ENCODE measurements around the gene ARHGAP5. TPM values are rescaled to one million over a fixed set of nuclear protein-coding genes. Genes with fewer than 3 reads are reported as not detected.
A peak's percentile ranks its signal among the peaks of the same experiment; 100 is the strongest.

The ARHGAP5 gene
- total and polyA plus RNA-seq, 4 donors, result 12.3 to 220 (median 41.2) TPM

DNA sequence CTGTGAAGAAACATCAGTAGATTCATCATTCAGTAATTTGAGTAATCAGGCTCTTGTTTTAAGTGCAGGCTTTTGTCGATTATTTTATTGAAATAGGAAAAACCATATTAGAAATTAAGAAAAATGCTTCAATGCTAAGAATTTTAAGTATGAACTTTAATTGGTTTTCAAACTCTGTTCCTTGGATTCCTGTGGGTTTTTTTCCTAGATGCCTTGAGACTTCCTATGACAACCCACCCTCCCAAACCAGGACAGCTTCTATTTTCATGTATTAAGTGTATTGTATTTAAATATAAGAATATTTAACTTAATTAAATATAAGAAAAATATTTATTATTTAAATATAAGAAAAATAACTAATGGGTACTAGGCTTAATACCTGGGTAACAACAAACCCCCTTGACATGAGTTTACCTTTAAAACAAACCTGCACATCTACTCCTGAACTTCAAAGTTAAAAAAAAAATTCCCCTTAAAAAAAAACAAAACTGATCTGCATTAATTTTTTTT, 3.0 kb downstream of the ARHGAP5 start:
- WGBS, 2 donors, result 65 to 76% methylated on average over 1 of the region's 1 CpG
- Histone ChIP-seq H3K4me1 (ENCODE audit: control insufficient read depth in 5 of 5, insufficient read depth in 5 of 5, low read length in 5 of 5) (peaks cover 2 to 28% (median 6%) of the 10 kb centered on the region in 5 donors), H3K4me3 (no peak overlapping the region), H3K9ac (ENCODE audit: insufficient read depth in 1 of 2, low read length in 2 of 2) (peak overlapping the region in 1 of 2 donors; percentile 95), H3K27ac (ENCODE audit: low read depth in 1 of 2, low read length in 1 of 2) (no peak overlapping the region), H3K27me3 (ENCODE audit: control insufficient read depth in 3 of 3, insufficient read depth in 3 of 3, low read length in 2 of 3) (no peaks in the 10 kb centered on the region), H3K36me3 (ENCODE audit: control insufficient read depth in 4 of 4, insufficient read depth in 4 of 4, low read length in 4 of 4) (no peaks in the 10 kb centered on the region), H3K9me3 (ENCODE audit: control insufficient read depth in 4 of 4, insufficient read depth in 3 of 4, low read length in 3 of 4) (no peaks in the 10 kb centered on the region)
- DNase-seq (no peak), ATAC-seq (ENCODE audit: insufficient read depth, low FRiP score) (no peak)
- TF ChIP-seq, protein P1, sequence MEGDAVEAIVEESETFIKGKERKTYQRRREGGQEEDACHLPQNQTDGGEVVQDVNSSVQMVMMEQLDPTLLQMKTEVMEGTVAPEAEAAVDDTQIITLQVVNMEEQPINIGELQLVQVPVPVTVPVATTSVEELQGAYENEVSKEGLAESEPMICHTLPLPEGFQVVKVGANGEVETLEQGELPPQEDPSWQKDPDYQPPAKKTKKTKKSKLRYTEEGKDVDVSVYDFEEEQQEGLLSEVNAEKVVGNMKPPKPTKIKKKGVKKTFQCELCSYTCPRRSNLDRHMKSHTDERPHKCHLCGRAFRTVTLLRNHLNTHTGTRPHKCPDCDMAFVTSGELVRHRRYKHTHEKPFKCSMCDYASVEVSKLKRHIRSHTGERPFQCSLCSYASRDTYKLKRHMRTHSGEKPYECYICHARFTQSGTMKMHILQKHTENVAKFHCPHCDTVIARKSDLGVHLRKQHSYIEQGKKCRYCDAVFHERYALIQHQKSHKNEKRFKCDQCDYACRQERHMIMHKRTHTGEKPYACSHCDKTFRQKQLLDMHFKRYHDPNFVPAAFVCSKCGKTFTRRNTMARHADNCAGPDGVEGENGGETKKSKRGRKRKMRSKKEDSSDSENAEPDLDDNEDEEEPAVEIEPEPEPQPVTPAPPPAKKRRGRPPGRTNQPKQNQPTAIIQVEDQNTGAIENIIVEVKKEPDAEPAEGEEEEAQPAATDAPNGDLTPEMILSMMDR (IDR thresholded peaks at IDR 0.05; ENCODE audit: control extremely low read depth, extremely low read depth), result no peak

DNA sequence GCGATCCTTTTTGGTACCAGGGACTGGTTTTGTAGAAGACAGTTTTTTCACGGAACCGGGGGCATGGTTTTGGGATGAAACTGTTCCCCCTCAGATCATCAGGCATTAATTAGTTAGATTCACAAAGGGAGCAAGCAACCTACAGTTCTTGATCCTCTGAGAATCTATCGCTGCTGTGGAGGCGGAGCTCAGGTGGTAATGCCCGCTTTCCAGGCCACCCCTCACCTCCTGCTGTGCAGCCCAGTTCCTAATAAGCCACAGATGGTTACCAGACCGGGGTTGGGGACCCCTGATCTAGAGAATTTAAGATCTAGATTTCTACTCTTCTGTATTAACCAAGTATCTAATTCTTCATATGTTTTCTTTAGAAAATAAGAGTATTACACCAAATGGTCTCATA, 4.8 kb downstream of the ARHGAP5 start:
- 93 to 94% methylated on average over 7 of the region's 7 CpGs for WGBS, 2 donors
- ATAC-seq (ENCODE audit: insufficient read depth, low FRiP score) (no peak), DNase-seq (no peak)
- Histone ChIP-seq H3K4me3 (no peak overlapping the region), H3K36me3 (ENCODE audit: control insufficient read depth in 4 of 4, insufficient read depth in 4 of 4, low read length in 4 of 4) (no peaks in the 10 kb centered on the region), H3K4me1 (ENCODE audit: control insufficient read depth in 5 of 5, insufficient read depth in 5 of 5, low read length in 5 of 5) (peaks cover 2 to 26% (median 4%) of the 10 kb centered on the region in 5 donors), H3K27ac (ENCODE audit: low read depth in 1 of 2, low read length in 1 of 2) (no peak overlapping the region), H3K27me3 (ENCODE audit: control insufficient read depth in 3 of 3, insufficient read depth in 3 of 3, low read length in 2 of 3) (no peaks in the 10 kb centered on the region), H3K9ac (ENCODE audit: insufficient read depth in 1 of 2, low read length in 2 of 2) (no peak overlapping the region), H3K9me3 (ENCODE audit: control insufficient read depth in 4 of 4, insufficient read depth in 3 of 4, low read length in 3 of 4) (no peaks in the 10 kb centered on the region)
- TF ChIP-seq, protein P1 (IDR thresholded peaks at IDR 0.05; ENCODE audit: control extremely low read depth, extremely low read depth), result no peak

DNA sequence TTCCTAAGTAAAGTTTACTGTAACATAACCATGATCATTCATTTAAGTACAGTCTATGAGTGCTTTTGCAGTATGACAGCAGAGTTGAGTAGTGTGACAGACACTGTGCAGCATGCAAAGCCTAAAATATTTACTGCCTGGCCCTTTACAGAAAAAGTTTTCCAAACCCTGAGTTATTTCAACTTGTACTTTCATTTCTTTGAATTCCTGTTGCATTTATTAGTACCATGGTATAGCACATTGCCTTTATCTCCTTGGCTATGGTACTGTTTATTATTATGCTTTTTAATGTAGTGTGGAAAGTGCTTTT, 6.2 kb downstream of the ARHGAP5 start:
- H3K9me3 ChIP-seq (ENCODE audit: control insufficient read depth in 4 of 4, insufficient read depth in 3 of 4, low read length in 3 of 4), result no peaks in the 10 kb centered on the region
- H3K4me1 ChIP-seq (ENCODE audit: control insufficient read depth in 5 of 5, insufficient read depth in 5 of 5, low read length in 5 of 5), result peaks cover 2 to 31% (median 4%) of the 10 kb centered on the region in 5 donors
- no peak overlapping the region for H3K9ac ChIP-seq (ENCODE audit: insufficient read depth in 1 of 2, low read length in 2 of 2)
- TF ChIP-seq, protein P1 (IDR thresholded peaks at IDR 0.05; ENCODE audit: control extremely low read depth, extremely low read depth), result no peak
- no peak for DNase-seq
- ATAC-seq (ENCODE audit: insufficient read depth, low FRiP score), result no peak
- no peak overlapping the region for H3K4me3 ChIP-seq
- no peaks in the 10 kb centered on the region for H3K27me3 ChIP-seq (ENCODE audit: control insufficient read depth in 3 of 3, insufficient read depth in 3 of 3, low read length in 2 of 3)
- no peaks in the 10 kb centered on the region for H3K36me3 ChIP-seq (ENCODE audit: control insufficient read depth in 4 of 4, insufficient read depth in 4 of 4, low read length in 4 of 4)
- H3K27ac ChIP-seq (ENCODE audit: low read depth in 1 of 2, low read length in 1 of 2), result no peak overlapping the region

DNA sequence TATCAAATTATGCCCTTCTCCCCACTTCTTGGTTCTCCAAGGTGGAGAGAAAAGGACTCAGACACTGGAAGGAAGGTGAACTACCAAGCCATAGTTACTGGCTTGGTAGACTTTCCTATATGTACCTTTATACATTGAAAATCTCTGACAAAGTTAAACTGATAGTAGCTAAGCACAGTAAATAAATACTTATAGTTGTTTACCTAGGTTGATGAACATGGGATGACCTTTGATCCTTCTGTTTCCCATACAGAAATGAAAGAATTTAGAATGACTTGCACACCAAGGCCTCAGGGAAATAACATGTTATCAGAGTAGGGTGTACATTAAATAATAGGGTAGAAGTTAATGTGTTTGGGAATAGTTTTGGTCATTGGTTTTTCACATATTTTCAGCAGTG, 6.7 kb downstream of the ARHGAP5 start:
- Histone ChIP-seq H3K27me3 (ENCODE audit: control insufficient read depth in 3 of 3, insufficient read depth in 3 of 3, low read length in 2 of 3) (no peaks in the 10 kb centered on the region), H3K4me1 (ENCODE audit: control insufficient read depth in 5 of 5, insufficient read depth in 5 of 5, low read length in 5 of 5) (peaks cover 2 to 31% (median 5%) of the 10 kb centered on the region in 5 donors), H3K9me3 (ENCODE audit: control insufficient read depth in 4 of 4, insufficient read depth in 3 of 4, low read length in 3 of 4) (no peaks in the 10 kb centered on the region), H3K9ac (ENCODE audit: insufficient read depth in 1 of 2, low read length in 2 of 2) (no peak overlapping the region), H3K36me3 (ENCODE audit: control insufficient read depth in 4 of 4, insufficient read depth in 4 of 4, low read length in 4 of 4) (no peaks in the 10 kb centered on the region), H3K27ac (ENCODE audit: low read depth in 1 of 2, low read length in 1 of 2) (no peak overlapping the region), H3K4me3 (no peak overlapping the region)
- ATAC-seq (ENCODE audit: insufficient read depth, low FRiP score) (no peak), DNase-seq (no peak)
- TF ChIP-seq, protein P1 (IDR thresholded peaks at IDR 0.05; ENCODE audit: control extremely low read depth, extremely low read depth), result no peak

All from lung (tissue), 12 donors.